ENCODE data around the gene CEP131.
"Not testable (repeated sequence)": the region's sequence is repeated elsewhere in the genome, so short reads cannot be mapped to it uniquely, and the experiment has no call there.

Gene CEP131

DNA sequence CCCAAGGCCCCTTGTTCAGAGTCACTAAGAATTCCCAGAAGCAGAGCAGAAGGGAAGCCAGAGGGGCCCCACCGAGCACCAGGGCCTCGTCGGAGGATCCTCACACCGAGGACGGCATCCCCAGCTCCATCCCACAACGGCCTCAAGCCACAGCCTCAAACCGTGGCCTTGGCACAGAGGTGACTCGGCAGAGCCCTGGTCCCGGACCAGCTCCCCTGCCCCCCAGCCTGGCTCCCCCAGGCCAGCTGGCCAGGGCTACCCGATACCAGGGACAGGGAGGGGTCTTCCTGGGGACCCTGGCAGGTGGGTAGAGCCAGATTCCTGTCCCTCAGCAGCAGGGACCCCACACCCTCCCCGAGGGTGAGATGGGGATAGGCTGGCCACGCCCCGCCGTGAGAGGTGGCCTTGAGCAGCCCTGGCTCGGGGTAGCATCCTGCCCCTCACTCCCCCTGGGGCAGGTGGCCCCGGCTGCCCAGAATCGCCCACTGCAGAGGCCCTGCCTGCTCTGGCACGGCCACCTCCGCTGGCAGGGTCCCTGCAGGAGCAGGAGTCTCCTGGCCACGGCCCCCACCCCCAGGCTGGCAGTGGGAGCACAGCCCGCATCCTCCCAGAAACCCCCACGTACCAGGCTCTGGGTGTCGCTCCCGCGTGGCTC lies 63.0 kb downstream of the CEP131 start:
- Histone ChIP-seq H3K36me3 (ENCODE audit: control insufficient read depth, insufficient read depth, low read length) (no peaks in the 10 kb centered on the region), H3K4me3 (replicated peaks; ENCODE audit: low read depth, low read length) (no peak overlapping the region), H3K27me3 (replicated peaks; ENCODE audit: control insufficient read depth, insufficient read depth, low read length) (peaks cover 1% of the 10 kb centered on the region; the same call in 1 of the 2 replicates)
- DNase-seq (ENCODE audit: extremely low read depth, insufficient read length): no peak
- TF ChIP-seq, protein P1, sequence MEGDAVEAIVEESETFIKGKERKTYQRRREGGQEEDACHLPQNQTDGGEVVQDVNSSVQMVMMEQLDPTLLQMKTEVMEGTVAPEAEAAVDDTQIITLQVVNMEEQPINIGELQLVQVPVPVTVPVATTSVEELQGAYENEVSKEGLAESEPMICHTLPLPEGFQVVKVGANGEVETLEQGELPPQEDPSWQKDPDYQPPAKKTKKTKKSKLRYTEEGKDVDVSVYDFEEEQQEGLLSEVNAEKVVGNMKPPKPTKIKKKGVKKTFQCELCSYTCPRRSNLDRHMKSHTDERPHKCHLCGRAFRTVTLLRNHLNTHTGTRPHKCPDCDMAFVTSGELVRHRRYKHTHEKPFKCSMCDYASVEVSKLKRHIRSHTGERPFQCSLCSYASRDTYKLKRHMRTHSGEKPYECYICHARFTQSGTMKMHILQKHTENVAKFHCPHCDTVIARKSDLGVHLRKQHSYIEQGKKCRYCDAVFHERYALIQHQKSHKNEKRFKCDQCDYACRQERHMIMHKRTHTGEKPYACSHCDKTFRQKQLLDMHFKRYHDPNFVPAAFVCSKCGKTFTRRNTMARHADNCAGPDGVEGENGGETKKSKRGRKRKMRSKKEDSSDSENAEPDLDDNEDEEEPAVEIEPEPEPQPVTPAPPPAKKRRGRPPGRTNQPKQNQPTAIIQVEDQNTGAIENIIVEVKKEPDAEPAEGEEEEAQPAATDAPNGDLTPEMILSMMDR (IDR thresholded peaks at IDR 0.05; ENCODE audit: insufficient read depth, low read length, poor library complexity, severe bottlenecking): no peak

DNA sequence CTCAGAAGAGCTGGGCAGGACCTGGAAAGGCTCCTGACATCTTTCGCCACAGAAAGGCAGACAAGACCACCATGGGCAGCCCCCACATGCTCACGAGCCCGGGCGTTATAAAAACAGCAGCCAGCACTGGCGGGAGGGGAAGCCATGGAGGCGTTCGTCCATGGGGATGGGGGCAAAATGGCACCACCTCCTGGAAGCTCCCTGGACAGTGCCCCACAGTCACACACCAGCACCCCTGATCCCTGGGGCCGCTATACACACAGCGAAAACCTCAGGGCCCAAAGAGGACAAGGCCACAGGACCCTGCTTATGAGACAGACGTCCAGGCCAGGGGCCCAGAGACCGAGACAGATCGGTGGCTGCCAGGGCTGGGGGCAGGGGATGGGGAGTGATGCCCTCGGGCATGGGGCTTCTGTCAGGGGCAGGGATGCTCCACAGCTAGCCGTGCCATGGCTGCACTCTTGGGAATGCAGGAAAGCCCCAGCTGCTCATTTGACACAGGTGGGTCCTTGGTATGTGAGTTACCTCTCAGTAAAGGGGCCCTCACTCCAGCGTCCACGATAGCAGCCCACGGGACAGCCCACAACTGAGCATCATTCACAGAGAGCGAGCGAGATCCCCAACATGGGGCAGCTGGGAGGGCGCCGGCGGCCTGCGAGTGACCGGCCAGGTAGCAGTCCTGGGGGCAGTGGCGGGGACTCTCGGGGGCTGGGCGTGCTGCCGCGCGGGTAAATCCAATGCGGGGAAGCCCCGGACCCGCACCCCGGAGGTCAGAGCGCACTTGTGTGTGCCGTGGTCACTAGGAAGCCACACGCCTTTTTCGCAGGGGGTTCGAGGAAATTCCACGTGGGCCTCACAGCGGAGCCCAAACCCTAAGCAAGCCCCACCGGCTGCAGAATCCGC lies 63.8 kb downstream of the CEP131 start:
- no peaks in the 10 kb centered on the region for H3K36me3 ChIP-seq (ENCODE audit: control insufficient read depth, insufficient read depth, low read length)
- peaks cover 1% of the 10 kb centered on the region; the same call in 1 of the 2 replicates for H3K27me3 ChIP-seq (replicated peaks; ENCODE audit: control insufficient read depth, insufficient read depth, low read length)
- H3K4me3 ChIP-seq (replicated peaks; ENCODE audit: low read depth, low read length): no peak overlapping the region
- TF ChIP-seq, protein P1 (IDR thresholded peaks at IDR 0.05; ENCODE audit: insufficient read depth, low read length, poor library complexity, severe bottlenecking): no peak
- DNase-seq (ENCODE audit: extremely low read depth, insufficient read length): no peak

DNA sequence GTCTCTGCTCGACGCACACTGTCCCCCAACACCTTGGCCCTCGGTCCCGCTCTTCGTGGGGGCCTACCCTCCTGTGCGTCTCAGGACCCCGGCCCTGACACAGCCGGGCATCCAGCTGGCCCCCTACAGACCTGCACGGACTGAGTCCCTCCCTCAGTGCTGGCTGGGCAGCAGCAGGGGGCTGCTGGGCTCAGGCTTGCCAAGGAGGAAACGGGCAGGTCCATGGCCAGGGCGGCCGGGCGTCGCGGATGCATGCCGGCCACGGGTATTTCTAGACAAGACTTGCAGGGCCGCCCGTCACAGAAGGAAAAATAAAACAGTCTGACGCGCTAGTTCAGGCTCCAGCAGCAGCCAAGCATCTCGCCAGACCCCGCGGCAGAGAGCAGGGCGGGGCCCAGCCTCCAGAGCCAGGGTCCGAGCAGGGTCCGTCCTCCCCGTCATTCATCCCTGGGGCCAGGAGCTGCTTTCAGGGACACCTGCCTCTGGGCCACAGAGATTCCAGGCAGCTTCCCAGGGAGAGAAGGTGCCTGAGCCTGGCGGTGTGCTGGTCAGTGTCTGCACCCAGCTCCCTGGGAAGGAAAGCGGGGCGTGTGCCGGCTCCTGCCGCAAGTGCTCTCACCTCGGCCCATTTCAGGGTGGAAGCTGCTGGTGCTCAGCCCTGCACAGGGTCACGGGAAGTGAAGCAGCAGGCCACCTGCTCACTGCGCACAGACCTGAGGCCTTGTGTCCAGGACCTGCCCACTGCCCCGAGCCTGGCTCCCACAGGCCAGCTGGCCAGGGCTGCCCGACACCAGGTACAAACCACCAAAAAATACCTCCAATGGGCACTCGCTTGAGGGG lies 64.7 kb downstream of the CEP131 start:
- TF ChIP-seq, protein P1 (IDR thresholded peaks at IDR 0.05; ENCODE audit: insufficient read depth, low read length, poor library complexity, severe bottlenecking): no peak
- H3K4me3 ChIP-seq (replicated peaks; ENCODE audit: low read depth, low read length): no peak overlapping the region
- H3K36me3 ChIP-seq (ENCODE audit: control insufficient read depth, insufficient read depth, low read length): no peaks in the 10 kb centered on the region
- no peak for DNase-seq (ENCODE audit: extremely low read depth, insufficient read length)
- peaks cover 1% of the 10 kb centered on the region; the same call in 1 of the 2 replicates for H3K27me3 ChIP-seq (replicated peaks; ENCODE audit: control insufficient read depth, insufficient read depth, low read length)

DNA sequence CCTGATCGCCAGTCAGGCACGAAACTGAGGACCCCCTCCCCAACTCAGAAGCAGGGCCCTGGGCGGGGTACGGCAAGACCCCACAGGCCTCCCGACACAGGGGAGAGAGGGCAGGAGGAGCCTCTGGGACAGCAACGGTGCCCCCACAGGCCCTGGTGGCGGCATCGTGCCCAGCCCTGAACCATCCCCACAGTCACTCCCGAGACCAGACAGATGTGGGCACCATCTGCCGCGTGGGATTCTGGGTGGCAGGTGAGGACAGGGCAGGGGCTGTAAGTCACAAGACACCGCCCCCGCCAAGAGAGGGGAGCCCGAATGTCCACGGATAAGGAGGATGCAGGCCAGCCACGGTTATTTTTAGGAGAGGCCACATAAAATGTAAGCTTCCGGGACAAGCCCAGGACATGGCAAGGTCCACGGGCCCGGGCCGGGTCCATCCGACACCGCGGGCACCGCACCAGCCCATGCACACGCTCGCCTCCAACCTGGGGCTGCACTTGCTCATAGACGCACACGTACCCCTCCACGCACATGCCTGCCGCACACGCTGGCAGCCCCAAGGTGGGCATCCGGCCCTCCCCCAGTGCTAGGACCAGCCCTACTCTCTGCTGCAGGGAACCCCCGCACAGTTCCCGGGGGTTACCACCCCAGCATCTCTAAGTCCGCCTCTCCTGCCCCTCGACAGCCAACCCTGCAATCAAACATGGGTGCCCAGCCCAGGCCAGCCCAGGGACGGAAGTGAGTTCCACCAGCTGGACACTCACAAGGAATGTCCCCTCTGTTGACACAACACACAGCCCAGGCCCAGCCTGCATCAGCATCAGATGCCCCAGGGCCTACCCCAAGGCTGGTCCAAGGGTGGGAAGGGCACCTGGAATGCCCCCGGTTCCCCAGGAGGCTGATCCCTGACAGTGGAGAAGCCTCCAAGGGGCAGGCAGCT lies 65.6 kb downstream of the CEP131 start:
- H3K27me3 ChIP-seq (replicated peaks; ENCODE audit: control insufficient read depth, insufficient read depth, low read length): peaks cover 1% of the 10 kb centered on the region; the same call in 1 of the 2 replicates
- H3K36me3 ChIP-seq (ENCODE audit: control insufficient read depth, insufficient read depth, low read length): no peaks in the 10 kb centered on the region
- DNase-seq (ENCODE audit: extremely low read depth, insufficient read length): no peak
- TF ChIP-seq, protein P1 (IDR thresholded peaks at IDR 0.05; ENCODE audit: insufficient read depth, low read length, poor library complexity, severe bottlenecking): no peak
- no peak overlapping the region for H3K4me3 ChIP-seq (replicated peaks; ENCODE audit: low read depth, low read length)

DNA sequence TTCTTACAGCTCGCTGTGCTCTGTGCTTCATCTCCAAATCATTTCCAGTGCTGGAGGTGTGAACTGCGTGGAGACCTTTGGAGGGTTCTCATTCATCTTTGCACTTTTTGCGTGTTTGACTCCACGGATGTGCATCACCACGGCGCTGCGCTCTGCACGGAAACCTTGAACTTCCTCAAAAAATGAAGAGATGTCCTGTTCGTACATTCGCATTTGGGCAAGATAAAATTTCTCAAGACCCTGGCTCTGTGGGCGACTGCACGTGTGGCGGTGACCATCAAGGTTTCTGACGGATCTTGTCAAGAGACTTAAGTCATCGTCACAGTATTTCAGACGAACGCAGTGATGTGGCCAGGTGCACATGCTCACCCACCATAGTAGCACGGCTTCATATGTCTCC lies 67.8 kb downstream of the CEP131 start:
- Histone ChIP-seq H3K27me3 (replicated peaks; ENCODE audit: control insufficient read depth, insufficient read depth, low read length) (no peaks in the 10 kb centered on the region; the same call in 1 of the 2 replicates), H3K36me3 (ENCODE audit: control insufficient read depth, insufficient read depth, low read length) (no peaks in the 10 kb centered on the region), H3K4me3 (replicated peaks; ENCODE audit: low read depth, low read length) (no peak overlapping the region)
- no peak for DNase-seq (ENCODE audit: extremely low read depth, insufficient read length)
- TF ChIP-seq, protein P1 (IDR thresholded peaks at IDR 0.05; ENCODE audit: insufficient read depth, low read length, poor library complexity, severe bottlenecking): no peak

DNA sequence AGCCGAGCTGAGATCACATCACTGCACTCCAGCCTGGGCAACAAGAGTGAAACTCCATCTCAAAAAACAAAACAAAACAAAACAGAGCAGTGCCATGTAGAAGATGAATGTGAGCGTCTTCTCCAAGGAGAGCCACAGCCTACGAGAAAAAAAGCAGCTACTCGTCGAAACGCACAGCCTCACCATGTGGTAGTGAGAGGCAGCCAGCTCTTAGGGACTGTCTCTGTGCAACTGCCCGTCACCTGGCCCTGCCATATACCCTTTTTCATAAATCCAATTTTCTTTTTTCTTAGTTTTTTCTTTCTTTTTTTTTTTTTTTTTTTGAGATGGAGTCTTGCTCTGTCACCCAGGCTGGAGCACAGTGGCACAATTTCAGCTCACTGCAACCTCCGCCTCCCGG lies 68.7 kb downstream of the CEP131 start:
- not testable (repeated sequence) for H3K4me3 ChIP-seq (replicated peaks; ENCODE audit: low read depth, low read length); H3K27me3 ChIP-seq (replicated peaks; ENCODE audit: control insufficient read depth, insufficient read depth, low read length); DNase-seq (ENCODE audit: extremely low read depth, insufficient read length); H3K36me3 ChIP-seq (ENCODE audit: control insufficient read depth, insufficient read depth, low read length)

Measured in GM06990 (cell line).